NCI-H526 (cell line): ENCODE results near the gene INTU.

Source experiments
- DNase-seq, 2 experiments: peaks; one replicate each; lab custom pipeline; 2025; lab: John Stamatoyannopoulos, UW

The INTU gene

GRCh38 chr4:127748957-127749356 lies 116.2 kb downstream of the INTU start:
- DNase-seq, result no peak

DNA sequence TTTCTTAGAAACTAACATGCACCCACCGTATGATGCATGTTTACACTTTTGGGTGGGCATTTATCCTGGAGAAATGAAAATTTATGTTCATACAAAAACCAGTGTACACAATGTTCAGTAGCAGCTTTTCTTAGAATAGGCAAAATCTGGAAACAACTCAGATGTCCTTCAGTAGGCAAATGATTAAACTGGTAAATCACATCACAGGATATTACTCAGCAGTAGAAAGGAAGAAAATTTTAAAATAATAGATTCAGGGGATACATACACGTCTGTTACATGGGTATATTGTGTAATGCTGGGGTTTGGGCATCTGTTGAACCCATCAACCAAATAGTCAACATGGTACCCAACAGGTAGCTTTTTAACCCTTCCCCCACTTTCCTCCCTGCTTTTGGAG lies 124.1 kb downstream of the INTU start:
- no peak for DNase-seq

GRCh38 chr4:127759228-127759820 lies 126.6 kb downstream of the INTU start:
- DNase-seq, result no peak

DNA sequence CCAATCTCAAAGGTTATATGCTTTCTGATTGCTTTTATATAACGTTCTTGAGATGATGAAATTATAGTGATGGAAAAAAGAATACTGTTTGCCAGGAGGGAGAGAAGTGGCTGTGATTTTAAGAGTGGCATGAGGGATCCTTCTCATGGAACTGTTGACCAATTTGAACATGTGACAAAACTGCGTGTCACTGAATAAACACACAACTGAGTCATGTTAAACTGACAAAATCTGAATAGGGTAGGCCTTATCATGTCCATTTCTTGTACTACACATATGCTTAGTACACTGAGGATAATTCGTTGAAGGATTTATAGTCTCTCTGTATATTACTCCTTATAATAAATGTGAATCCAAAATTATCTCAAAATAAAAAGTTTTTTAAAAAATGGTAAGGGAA lies 127.1 kb downstream of the INTU start:
- no peak for DNase-seq

DNA sequence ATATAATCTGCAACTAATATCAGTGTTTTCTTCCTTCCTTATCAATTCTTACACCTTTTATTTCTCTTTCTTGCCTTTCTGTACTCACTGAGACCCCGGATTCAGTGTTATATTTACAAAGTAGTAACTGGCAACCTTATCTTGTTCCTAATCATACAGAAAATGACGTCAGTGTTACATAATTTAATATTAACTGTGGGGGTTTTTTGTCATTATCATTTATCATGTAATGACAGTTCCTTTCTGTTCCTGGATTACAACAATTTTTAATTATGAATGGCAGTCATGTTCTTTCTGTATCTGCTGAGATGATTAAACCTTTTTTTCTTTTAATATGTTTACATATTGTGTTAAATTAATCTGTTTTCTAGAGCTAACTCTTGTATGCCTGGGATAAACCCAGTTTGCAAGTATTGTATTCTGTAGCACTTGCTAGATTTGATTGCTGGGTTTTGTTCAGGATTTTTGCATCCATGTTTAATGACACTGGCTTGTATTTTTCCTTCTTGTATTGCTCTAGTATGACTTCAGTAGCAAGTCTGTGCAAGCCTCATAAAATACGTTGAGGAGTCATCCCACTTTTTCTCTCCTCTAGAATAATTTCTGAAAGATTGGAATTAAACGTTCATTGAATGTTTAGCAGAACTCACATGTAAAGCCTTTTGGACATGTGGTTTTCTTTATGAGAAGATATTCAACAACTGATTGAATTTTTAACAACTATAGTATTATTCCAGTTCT lies 138.9 kb downstream of the INTU start:
- DNase-seq, result peak in 1 of 2 experiments; percentile 6

DNA sequence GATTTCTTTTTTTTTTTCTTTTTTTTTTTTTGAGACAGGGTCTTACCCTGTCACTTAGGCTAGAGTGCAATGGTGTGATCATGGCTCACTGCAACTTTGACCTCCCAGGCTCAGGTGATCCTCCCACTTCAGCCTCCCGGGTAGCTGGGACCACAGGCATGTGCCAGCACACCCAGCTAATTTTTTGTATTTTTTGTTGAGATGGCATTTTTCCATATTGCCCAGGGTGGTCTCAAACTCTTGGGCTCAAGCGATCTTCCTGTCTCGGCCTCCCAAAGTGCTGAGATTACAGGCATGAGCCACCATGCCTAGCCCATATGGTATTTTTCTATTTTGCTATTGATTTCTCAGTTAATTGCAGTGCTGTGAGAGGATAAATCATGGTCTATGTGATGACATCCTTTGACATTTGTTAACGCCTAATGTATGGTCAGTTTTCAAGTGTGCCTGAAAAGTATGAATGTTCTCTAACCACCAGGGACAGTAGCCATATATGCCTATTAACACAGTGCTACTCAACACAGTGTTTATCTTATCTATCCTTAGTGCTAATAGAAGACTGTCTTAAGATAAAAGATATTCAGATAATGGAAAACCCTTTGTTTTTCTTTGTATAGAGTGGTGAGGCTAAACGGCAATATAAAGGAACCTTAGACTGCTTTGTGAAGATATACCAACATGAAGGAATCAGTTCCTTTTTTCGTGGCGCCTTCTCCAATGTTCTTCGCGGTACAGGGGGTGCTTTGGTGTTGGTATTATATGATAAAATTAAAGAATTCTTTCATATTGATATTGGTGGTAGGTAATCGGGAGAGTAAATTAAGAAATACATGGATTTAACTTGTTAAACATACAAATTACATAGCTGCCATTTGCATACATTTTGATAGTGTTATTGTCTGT lies 140.3 kb downstream of the INTU start:
- no peak for DNase-seq

GRCh38 chr4:127775843-127776242 lies 143.1 kb downstream of the INTU start:
- peak in 1 of 2 experiments; percentile 65 for DNase-seq
